Motor neuron (in vitro differentiated cells): ENCODE measurements around the gene ABCB9. TPM values are rescaled to one million over a fixed set of nuclear protein-coding genes. Genes with fewer than 3 reads are reported as not detected.

Experiments
- ATAC-seq, 8 experiments: fragments of 200-7000 bp; cut with Tn5 transposase; replicated peaks in 6 of 8; 2 replicates each; pipeline ENCODE4 v1.8.0; 2021; ENCODE audit warnings: mild to moderate bottlenecking in 8 of 8, moderate library complexity in 8 of 8
- H3K27ac ChIP-seq, 2 donors: fragments of 250-450 bp; sonication (Bioruptor Pico); 2 replicates each; pipeline ENCODE4 v1.9.0; 2021; ENCODE audit warnings: antibody characterized with exemption in 2 of 2, mild to moderate bottlenecking in 2 of 2, moderate library complexity in 1 of 2
- H3K4me1 ChIP-seq, 2 donors: fragments of 250-450 bp; sonication (Bioruptor Pico); replicated peaks in 1 of 2; 2 replicates each; pipeline ENCODE4 v1.6.1; 2021; ENCODE audit warnings: antibody characterized with exemption in 2 of 2, mild to moderate bottlenecking in 2 of 2, moderate library complexity in 1 of 2
- H3K4me3 ChIP-seq, 5 donors: fragments of 250-450 bp; sonication (Bioruptor Pico); 2 replicates each; pipeline ENCODE4 v1.9.0; 2021; ENCODE audit warnings: antibody characterized with exemption in 5 of 5, mild to moderate bottlenecking in 5 of 5, moderate library complexity in 4 of 5
- WGBS, 10 experiments: fragments of 450-650 bp; shearing (Covaris generic); methylation state at CpG; one replicate each; pipeline ENCODE4 v1.0.0; 2022; 5-methylcytosine and 5-hydroxymethylcytosine counted together
- in situ Hi-C, 9 experiments: fragments of 400-800 bp; cut with MboI; loops; one replicate each; pipeline ENCODE4 v1.15.0; 2021; ENCODE audit warnings: low sequenced_read_pairs in 9 of 9, low pct_unique_long_range_greater_than_20kb in 2 of 9; ENCODE audit not compliant: unreplicated experiment in 9 of 9
- total RNA-seq, 8 experiments: library from RNA; unstranded; fragments of 300-600 nt; gene quantifications; 2 replicates each; pipeline versions ENCODE4 v1.2.3 to v1.2.4, GENCODE V29; 2022

Gene ABCB9
- total RNA-seq, 8 experiments from 2014 or later: 5.2 to 23.6 (median 9.4) TPM

DNA sequence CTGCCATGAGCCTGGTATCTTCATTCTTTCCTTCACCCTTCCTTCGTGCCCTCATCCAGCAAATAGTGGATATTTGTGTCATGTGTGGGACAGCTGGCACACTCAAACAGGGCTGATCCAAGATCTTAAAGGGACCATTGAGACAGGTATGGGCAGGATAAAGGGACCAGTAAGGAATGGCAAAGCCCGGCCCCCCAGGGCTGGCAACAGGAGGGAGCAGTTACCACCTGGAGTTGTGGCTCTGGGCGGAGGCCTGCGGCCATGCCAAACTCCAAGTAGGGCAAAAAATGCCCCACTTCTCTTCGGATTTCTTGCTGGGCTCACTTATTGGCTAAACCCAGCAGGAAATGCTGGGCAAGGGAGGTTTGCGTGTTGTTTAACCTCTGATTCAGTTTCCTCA is 10.9 kb upstream of the ABCB9 start:
- Histone ChIP-seq H3K27ac (no peak overlapping the region), H3K4me1 (peaks cover 19 to 26% of the 10 kb centered on the region in 2 donors), H3K4me3 (no peak overlapping the region)
- in situ Hi-C loops: no loop called here
- 0 to 100% (median 80%) methylated on average over 1 to 6 of the region's 6 CpGs; no CpG with 5 or more reads in 3 of the 10 experiments for WGBS, 10 experiments
- no peak for ATAC-seq

DNA sequence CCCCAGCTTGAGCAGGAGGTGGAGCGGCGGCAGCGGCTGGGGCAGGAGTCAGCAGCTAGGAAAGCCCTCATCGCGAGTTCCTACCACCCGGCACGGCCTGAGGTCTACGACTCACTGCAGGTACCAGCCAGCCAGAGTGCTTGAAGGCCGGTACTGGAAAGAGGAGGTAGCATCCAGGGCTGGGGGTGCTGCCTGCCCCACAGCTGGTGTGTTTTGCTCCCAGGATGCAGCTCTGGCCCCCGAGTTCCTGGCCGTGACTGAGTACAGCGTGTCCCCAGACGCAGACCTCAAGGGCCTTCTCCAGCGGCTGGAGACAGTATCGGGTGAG is 10.3 kb upstream of the ABCB9 start:
- ATAC-seq: no peak
- Histone ChIP-seq H3K4me3 (peak overlapping the region in 1 of 5 donors; percentile 93), H3K27ac (no peak overlapping the region), H3K4me1 (peaks cover 14 to 21% of the 10 kb centered on the region in 2 donors)
- in situ Hi-C loops: no loop called here
- 80 to 91% (median 86%) methylated on average over 2 to 9 of the region's 15 CpGs; no CpG with 5 or more reads in 7 of the 10 experiments for WGBS, 10 experiments

DNA sequence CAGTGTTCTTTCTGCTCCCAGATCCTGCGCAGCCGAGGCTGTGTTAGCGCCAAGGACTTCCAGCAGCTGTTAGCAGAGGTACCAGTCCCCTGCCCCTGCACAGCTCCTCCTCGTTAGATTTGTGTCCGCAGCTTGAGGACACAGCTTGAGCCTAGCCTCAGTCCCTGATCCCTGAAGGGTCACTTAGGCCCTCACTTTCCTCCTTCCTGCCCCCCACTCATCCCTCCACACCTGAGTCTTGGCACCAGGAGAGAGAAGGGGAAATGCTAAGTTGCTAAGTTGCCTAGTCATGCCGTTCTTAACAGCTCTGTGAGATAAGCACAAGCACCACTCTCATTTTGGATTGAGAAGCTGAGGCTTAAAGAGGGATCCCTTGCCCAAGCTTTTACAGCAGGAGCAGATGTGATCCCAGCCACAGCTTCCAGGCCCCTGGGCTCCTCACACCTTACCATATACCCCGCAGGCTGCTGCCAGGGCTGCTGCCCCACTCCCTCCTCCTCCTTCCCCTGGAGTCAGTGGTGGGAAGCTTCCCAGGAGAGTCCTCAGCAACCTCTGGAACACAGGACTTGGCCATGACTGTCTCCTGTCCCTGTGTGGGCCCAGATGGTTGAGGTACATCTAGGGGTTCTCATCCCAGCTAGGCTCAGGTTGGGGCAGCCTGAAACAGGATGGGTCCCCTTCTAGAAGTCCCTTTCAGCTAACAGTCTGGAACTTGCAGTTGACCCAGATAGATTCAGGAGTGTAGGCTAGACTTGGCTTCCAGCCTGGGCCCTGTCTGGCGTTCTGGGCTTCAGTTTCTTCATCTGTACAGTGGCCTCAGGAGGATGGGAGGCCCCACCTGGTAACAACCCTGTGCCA is 9.8 kb upstream of the ABCB9 start:
- peak overlapping the region; percentile 63 to 99 (median 93) for H3K4me3 ChIP-seq
- in situ Hi-C loops: no loop called here
- H3K4me1 ChIP-seq: peaks cover 10 to 19% of the 10 kb centered on the region in 2 donors
- peak overlapping the region; percentile 98 to 99 for H3K27ac ChIP-seq
- no peak for ATAC-seq
- 0 to 20% (median 0%) methylated on average over 1 to 6 of the region's 8 CpGs; no CpG with 5 or more reads in 3 of the 10 experiments for WGBS, 10 experiments

DNA sequence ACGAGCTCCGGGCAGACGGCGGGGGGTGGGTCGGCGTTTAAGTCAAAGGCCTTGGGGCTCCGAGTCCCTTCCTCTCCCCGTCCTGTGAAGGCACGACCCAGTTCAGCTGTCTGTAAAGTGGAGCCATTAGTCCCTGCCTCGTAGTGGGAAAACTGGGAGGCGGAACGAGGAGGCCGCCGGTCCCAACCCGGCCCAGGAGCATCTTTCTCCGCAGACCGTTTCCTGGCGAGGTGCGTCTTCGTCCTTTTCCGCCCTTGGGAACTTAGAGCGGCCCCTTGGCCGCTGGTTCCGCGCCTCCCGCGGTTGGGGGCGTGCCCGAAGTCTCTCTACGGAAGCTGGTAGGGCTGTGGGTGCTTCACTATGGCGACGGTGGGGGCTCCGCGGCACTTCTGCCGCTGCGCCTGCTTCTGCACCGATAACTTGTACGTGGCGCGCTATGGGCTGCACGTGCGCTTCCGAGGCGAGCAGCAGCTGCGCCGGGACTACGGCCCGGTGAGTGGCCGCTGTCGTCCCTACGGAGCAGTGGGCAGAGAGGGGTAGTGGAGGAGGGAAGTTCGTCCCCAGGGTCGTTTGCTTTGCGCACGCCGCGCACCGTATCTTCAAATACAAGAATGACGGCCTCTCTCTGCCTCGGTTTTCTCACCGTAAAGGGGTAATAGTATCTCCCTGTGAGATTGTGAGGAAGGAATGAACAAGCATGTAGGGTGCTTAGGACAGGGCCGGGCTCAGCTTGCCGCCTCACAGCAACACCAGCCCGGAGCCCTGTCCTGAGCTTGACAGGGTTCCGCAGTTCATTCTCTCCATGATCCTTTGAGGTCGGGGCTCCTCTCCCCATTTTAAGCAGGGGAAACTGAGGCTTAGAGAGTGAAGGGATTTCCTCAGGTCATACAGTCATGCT is 8.9 kb upstream of the ABCB9 start, which contains the start of gene OGFOD2:
Gene OGFOD2, plus strand, starts transcription at position 353 of the 898 bp plus-strand sequence. Its CDS starts 8 bp downstream, at position 361.
- in situ Hi-C loops: loop anchor here in 4 of 9 experiments (25.0 kb wide), 1 partner anchor 113 kb away; no protein-coding TSS in a partner anchor
- H3K27ac ChIP-seq: peak within 1 kb of the TSS; percentile 98 to 99
- 0 to 4% (median 0%) methylated on average over 2 to 14 of the region's 66 CpGs; no CpG with 5 or more reads in 3 of the 10 experiments for WGBS, 10 experiments

DNA sequence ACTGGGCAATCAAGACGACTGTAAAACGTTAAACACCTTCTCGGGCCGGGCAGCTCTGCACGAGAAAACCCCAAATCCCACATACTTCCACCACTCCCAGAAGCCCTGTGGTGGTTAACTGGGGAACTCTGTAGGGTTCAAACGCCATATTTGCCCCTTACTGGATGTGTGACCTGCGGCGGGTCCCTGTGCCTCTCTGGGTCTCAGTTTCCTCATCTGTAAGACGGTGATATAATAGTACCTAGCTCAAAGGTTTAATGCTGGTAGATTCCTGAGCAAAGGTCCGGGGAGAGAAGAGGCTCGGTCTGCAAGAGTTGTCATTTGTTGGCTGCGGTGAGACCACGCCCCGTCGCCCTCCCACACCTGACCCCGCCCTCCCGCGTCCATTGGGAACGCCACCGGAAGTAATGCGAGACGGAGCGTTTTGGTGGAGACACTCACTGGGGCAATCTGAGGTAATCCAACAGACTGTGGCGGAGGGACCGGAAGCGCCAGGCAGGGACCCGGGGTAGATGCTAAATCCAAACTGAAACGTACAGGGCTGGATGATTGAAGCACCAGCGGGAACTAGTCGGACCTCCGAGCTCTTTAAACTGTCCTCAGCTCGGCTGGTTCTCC is 8.1 kb upstream of the ABCB9 start:
- WGBS, 10 experiments: 0 to 3% (median 0%) methylated on average over 1 to 13 of the region's 32 CpGs; no CpG with 5 or more reads in 5 of the 10 experiments
- in situ Hi-C loops: loop anchor here in 4 of 9 experiments (25.0 kb wide), 1 partner anchor 112 kb away; no protein-coding TSS in a partner anchor
- peak overlapping the region; percentile 98 to 99 for H3K27ac ChIP-seq
- ATAC-seq: peak; percentile 88 to 95 (median 92)
- H3K4me1 ChIP-seq: peaks cover 6 to 15% of the 10 kb centered on the region in 2 donors
- peak overlapping the region; percentile 63 to 99 (median 93) for H3K4me3 ChIP-seq

More for the DNA sequence above, 8.9 kb upstream of the ABCB9 start, which contains the start of gene OGFOD2:
- peaks cover 10 to 19% of the 10 kb centered on the region in 2 donors for H3K4me1 ChIP-seq
- peak; percentile 83 to 88 (median 85) for ATAC-seq
- H3K4me3 ChIP-seq: peak within 1 kb of the TSS; percentile 63 to 99 (median 93)

DNA sequence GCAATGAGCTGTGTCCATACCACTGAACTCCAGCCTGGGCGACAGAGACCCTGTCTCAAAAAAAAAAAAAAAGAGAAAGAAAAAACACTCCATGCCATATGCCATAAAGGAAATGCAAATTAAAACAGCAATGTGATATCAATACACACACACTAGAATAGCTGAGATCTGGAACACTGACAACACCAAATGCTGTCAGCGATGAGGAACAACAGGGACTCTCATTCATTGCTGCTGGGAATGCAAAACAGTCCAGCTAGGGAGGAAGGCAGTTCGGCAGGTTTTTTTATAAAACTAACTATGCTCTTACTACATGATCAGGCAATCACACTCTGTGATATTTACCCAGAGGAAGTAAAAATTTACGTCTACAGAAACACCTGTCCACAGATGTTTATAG is 3.4 kb upstream of the ABCB9 start:
- no peak for ATAC-seq
- Histone ChIP-seq H3K4me3 (no peak overlapping the region), H3K27ac (no peak overlapping the region), H3K4me1 (peaks cover 10% of the 10 kb centered on the region in 2 donors)
- WGBS, 10 experiments: 10 to 80% (median 45%) methylated on average over 2 to 3 of the region's 4 CpGs; no CpG with 5 or more reads in 2 of the 10 experiments
- in situ Hi-C loops: loop anchor here in 4 of 9 experiments (25.0 kb wide), 1 partner anchor 107 kb away; no protein-coding TSS in a partner anchor

DNA sequence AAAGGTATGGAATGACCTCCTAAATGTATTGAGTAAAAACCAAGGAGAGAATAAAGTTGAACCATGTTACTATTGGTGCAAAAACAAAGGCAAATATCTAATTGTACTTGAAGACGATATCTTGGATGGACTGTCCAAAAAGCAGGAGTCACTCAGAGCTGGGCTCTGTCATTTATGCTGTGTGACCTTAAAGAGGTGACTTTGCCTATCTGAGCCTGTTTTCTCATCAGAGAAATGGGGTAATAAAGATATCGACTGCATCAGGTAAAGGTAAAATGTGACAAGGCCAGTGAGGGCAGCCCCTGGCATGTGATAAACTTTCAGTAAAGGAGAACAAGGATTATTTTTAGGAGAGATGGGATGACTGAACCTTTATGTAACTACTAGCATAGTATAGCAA is 1.8 kb upstream of the ABCB9 start:
- no peak overlapping the region for H3K4me3 ChIP-seq
- H3K4me1 ChIP-seq: peaks cover 10 to 12% of the 10 kb centered on the region in 2 donors
- in situ Hi-C loops: loop anchor here in 4 of 9 experiments (25.0 kb wide), 1 partner anchor 106 kb away; no protein-coding TSS in a partner anchor
- no peak for ATAC-seq
- 43 to 100% (median 66%) methylated on average over 1 to 2 of the region's 2 CpGs; no CpG with 5 or more reads in 2 of the 10 experiments for WGBS, 10 experiments
- H3K27ac ChIP-seq: no peak overlapping the region

DNA sequence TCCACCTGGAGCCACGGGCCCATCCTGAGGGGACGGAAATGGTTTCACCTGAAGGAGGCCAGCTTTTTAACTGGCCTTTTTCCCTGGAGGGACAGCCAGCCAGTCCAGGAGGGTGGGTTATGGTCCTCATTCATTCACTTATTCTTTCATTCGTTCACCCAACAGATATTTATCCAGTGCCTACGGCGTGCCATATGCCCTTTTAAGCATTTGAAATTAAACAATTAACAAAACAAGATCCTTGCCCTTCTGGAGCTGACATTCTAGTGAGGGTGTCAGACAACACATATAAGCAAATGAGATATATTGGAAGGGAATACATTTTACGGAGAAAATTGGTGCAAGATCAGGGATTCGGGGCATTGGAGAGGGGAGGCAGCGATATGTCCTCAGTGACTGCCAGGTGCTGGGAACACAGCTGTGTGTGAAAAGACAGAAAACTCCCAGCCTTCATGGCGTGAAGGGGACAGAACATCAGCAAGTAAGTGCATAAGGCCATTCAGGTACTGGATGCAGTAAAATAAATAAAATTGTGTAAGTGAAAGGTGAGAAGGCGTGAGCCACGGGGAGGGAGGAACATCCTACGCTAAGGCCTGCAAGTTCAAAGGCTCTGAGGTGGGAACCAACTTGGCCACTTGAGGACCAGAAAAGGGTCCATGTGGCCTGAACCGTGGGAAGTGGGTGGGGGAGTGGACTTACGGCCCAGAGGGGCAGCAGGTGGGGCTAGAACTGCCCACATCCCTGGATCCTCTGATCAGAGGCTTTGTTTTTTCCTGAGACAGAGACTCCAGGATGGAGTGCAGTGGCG is 684 bp upstream of the ABCB9 start:
- Histone ChIP-seq H3K4me1 (peaks cover 10 to 12% of the 10 kb centered on the region in 2 donors), H3K4me3 (peak overlapping the region; percentile 54 to 65 (median 57)), H3K27ac (no peak overlapping the region)
- in situ Hi-C loops: loop anchor here in 4 of 9 experiments (25.0 kb wide), 1 partner anchor 105 kb away; no protein-coding TSS in a partner anchor
- ATAC-seq: no peak
- 0 to 96% (median 65%) methylated on average over 1 to 10 of the region's 15 CpGs; no CpG with 5 or more reads in 3 of the 10 experiments for WGBS, 10 experiments

DNA sequence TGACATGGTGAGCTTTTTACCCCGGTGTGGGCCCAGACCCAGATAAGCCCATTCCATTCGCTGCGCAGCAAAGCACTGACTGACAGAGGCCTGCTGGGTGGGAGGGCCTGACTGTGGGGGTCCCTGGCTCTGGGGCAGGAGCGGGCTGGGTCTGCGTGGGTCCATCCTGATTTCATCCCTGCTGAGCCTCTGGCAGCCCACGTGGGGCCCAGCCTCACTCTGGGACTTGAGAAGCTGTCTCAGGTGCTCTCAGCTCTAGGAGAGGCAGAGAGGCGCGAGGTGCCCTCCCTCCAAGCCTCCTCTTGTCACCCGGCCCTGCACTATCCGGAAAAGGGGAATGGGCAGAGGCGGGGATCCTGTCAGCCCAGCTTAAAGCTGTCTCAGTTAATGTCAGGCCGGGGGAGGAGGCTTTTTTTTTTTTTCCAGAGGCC is 927 bp downstream of the ABCB9 start:
- peak in 5 of 8 experiments; percentile 7 to 43 (median 26) for ATAC-seq
- H3K4me1 ChIP-seq: peaks cover 10 to 12% of the 10 kb centered on the region in 2 donors
- 20 to 88% (median 37%) methylated on average over 1 to 3 of the region's 12 CpGs; no CpG with 5 or more reads in 7 of the 10 experiments for WGBS, 10 experiments
- H3K4me3 ChIP-seq: peak overlapping the region; percentile 54 to 65 (median 57)
- H3K27ac ChIP-seq: peak overlapping the region; percentile 56 to 57
- in situ Hi-C loops: loop anchor here in 4 of 9 experiments (25.0 kb wide), 1 partner anchor 103 kb away; no protein-coding TSS in a partner anchor

DNA sequence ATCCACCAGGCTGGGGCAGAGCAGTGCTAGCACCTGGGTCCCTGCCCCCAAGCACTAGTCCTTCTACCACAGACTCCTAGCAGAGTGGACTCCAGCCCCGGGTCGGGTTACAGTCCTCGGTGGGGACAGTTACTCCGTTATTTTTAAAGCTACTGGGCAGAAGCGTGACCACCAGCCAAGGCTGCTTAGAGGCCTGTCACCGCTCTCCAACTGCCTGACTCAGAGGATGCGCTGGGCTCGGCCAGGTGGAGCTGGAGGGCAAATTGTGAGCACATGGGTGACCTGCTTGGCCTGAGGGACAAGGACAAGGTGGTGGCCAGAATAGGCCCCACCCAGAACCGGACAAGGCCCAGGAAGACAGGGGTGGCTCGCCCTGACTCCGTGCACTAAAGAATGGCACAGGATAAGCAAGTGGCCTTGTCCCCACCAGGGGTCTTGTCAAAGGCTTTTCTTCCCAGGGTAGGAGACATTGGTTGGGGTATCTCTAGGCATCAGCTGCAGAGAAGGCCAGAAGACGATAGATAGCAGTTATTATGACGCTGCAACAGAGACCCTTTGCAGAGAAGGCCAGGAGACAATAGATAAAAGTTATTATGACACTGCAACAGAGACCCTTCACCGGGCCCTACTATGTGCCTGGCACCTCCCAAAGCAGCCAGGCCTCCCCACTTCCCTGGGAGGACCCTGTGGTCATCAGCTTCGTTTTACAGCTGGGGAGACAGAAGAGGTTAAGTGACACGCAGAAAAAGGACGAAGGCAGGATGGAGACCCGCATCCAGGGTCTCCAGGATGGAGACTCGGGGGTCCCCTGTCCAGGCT is 1.6 kb downstream of the ABCB9 start:
- H3K27ac ChIP-seq: no peak overlapping the region
- in situ Hi-C loops: loop anchor here in 4 of 9 experiments (25.0 kb wide), 1 partner anchor 102 kb away; no protein-coding TSS in a partner anchor
- 70 to 100% (median 80%) methylated on average over 1 to 12 of the region's 19 CpGs; no CpG with 5 or more reads in 3 of the 10 experiments for WGBS, 10 experiments
- peak overlapping the region in 4 of 5 donors; percentile 54 to 65 (median 58) for H3K4me3 ChIP-seq
- H3K4me1 ChIP-seq: peaks cover 10 to 12% of the 10 kb centered on the region in 2 donors
- no peak for ATAC-seq
